Fibroblast of skin of left quadriceps (primary cell): ENCODE measurements around the gene S100A14.
"Not testable (repeated sequence)": the region's sequence is repeated elsewhere in the genome, so short reads cannot be mapped to it uniquely, and the experiment has no call there.

ENCODE experiments used
- DNase-seq, 2 experiments: peaks; one replicate each; pipeline ENCODE4 v3.0.0-alpha.2; 2013; ENCODE audit warnings: low read depth in 2 of 2

S100A14 gene

GRCh38 chr1:153615406-153615805, 719 bp downstream of the S100A14 start:
- DNase-seq = no peak

GRCh38 chr1:153614906-153615305, 1.2 kb downstream of the S100A14 start:
- DNase-seq = no peak

GRCh38 chr1:153614189-153614900, 1.8 kb downstream of the S100A14 start:
- DNase-seq = no peak

GRCh38 chr1:153613406-153613805, 2.7 kb downstream of the S100A14 start:
- no peak for DNase-seq

- no peak for DNase-seq
Measured at GRCh38 chr1:153612755-153613331, 3.3 kb downstream of the S100A14 start, which contains the start of gene S100A16. S100A16 (minus strand) TSS chr1:153613137; CDS start chr1:153608151, 4,986 bp downstream.

GRCh38 chr1:153612111-153612754, 3.9 kb downstream of the S100A14 start:
- no peak for DNase-seq

GRCh38 chr1:153611356-153611755, 4.8 kb downstream of the S100A14 start:
- no peak for DNase-seq

GRCh38 chr1:153610811-153611301, 5.3 kb downstream of the S100A14 start:
- no peak for DNase-seq

GRCh38 chr1:153610334-153610733, 5.8 kb downstream of the S100A14 start:
- no peak for DNase-seq

GRCh38 chr1:153609585-153609907, 6.6 kb downstream of the S100A14 start:
- no peak for DNase-seq

- peak; percentile 50 to 55 for DNase-seq
Measured at GRCh38 chr1:153608742-153609584, 7.2 kb downstream of the S100A14 start.

GRCh38 chr1:153608089-153608682, 7.9 kb downstream of the S100A14 start:
- DNase-seq = no peak

- no peak for DNase-seq
Measured at GRCh38 chr1:153607381-153607780, 8.7 kb downstream of the S100A14 start.

GRCh38 chr1:153606194-153606593, 9.9 kb downstream of the S100A14 start:
- no peak for DNase-seq

GRCh38 chr1:153602749-153603148, 13.4 kb downstream of the S100A14 start:
- no peak for DNase-seq

GRCh38 chr1:153599847-153600246, 16.3 kb downstream of the S100A14 start:
- no peak for DNase-seq

- peak; percentile 35 to 40 for DNase-seq
Measured at GRCh38 chr1:153598309-153599172, 17.6 kb downstream of the S100A14 start.

GRCh38 chr1:153597206-153597605, 18.9 kb downstream of the S100A14 start:
- no peak for DNase-seq

- no peak for DNase-seq
Measured at GRCh38 chr1:153592748-153593147, 23.4 kb downstream of the S100A14 start.

- no peak for DNase-seq
Measured at GRCh38 chr1:153588482-153588881, 27.6 kb downstream of the S100A14 start.

GRCh38 chr1:153588033-153588432, 28.1 kb downstream of the S100A14 start:
- not testable (repeated sequence) for DNase-seq
